Skeletal muscle satellite cell (primary cell): Measurements from ENCODE around the gene ATG4C. TPM values are rescaled to one million over a fixed set of nuclear protein-coding genes. Genes with fewer than 3 reads are reported as not detected.
"Not testable (repeated sequence)": the region's sequence is repeated elsewhere in the genome, so short reads cannot be mapped to it uniquely, and the experiment has no call there.

Experiments
- H3K27me3 ChIP-seq: 2 replicates; pipeline ENCODE4 v1.7.0; 2013; ENCODE audit warnings: low read length; ENCODE audit not compliant: control insufficient read depth, insufficient read depth
- H3K36me3 ChIP-seq: 2 replicates; pipeline ENCODE4 v1.7.0; 2013; ENCODE audit warnings: mild to moderate bottlenecking, control low read depth, low read length; ENCODE audit not compliant: insufficient read depth
- H3K4me1 ChIP-seq: 2 replicates; pipeline ENCODE4 v1.7.0; 2013; ENCODE audit warnings: low read length; ENCODE audit not compliant: control insufficient read depth, insufficient read depth
- H3K4me2 ChIP-seq: 2 replicates; pipeline ENCODE4 v1.7.0; 2013; ENCODE audit warnings: mild to moderate bottlenecking, low read length
- H3K4me3 ChIP-seq: 2 replicates; pipeline ENCODE4 v1.7.0; 2013; ENCODE audit warnings: low read length
- H3K9ac ChIP-seq: 2 replicates; pipeline ENCODE4 v1.7.0; 2013; ENCODE audit warnings: mild to moderate bottlenecking, low read depth, low read length, moderate library complexity
- H3K9me3 ChIP-seq: replicated peaks from 2 replicates; pipeline ENCODE4 v1.7.0; 2013; ENCODE audit warnings: mild to moderate bottlenecking, control low read depth, low read length
- total RNA-seq: library from RNA; depleted of rRNA; stranded (reverse); fragments of >200 nt; gene quantifications from 2 replicates; pipeline ENCODE4 v1.2.3, GENCODE V29; 2012; rRNA removed

ATG4C gene
- 4.8 and 12.7 TPM in 2 replicates for total RNA-seq

GRCh38 chr1:62783736-62784508 lies at the start of gene ATG4C:
Gene ATG4C (plus strand): TSS chr1:62784132. CDS start chr1:62803787, 19,655 bp downstream.
- peak within 1 kb of the TSS; percentile 83 for H3K4me2 ChIP-seq
- peak within 1 kb of the TSS; percentile 78 for H3K4me3 ChIP-seq
- peak within 1 kb of the TSS; percentile 86 for H3K9ac ChIP-seq
- H3K27me3 ChIP-seq = no peaks in the 10 kb centered on the region
- no peaks in the 10 kb centered on the region for H3K36me3 ChIP-seq
- H3K9me3 ChIP-seq = no peaks in the 10 kb centered on the region
- H3K4me1 ChIP-seq = peaks cover 10% of the 10 kb centered on the region

- Histone ChIP-seq H3K27me3 (no peaks in the 10 kb centered on the region), H3K36me3 (no peaks in the 10 kb centered on the region)
Measured at GRCh38 chr1:62735491-62736171, 48.3 kb upstream of the ATG4C start.

GRCh38 chr1:62740701-62741100 lies 43.2 kb upstream of the ATG4C start:
- not testable (repeated sequence) for H3K4me1 ChIP-seq, H3K4me2 ChIP-seq, H3K36me3 ChIP-seq

More at GRCh38 chr1:62735491-62736171, 48.3 kb upstream of the ATG4C start:
- Histone ChIP-seq H3K4me1 (peaks cover 6% of the 10 kb centered on the region), H3K9me3 (no peaks in the 10 kb centered on the region), H3K9ac (no peak overlapping the region), H3K4me2 (no peak overlapping the region), H3K4me3 (no peak overlapping the region)

GRCh38 chr1:62744611-62745577 lies 39.0 kb upstream of the ATG4C start:
- Histone ChIP-seq H3K9ac (no peak overlapping the region), H3K27me3 (no peaks in the 10 kb centered on the region), H3K36me3 (no peaks in the 10 kb centered on the region), H3K9me3 (no peaks in the 10 kb centered on the region), H3K4me2 (no peak overlapping the region), H3K4me3 (no peak overlapping the region), H3K4me1 (no peaks in the 10 kb centered on the region)

More at GRCh38 chr1:62740701-62741100, 43.2 kb upstream of the ATG4C start:
- not testable (repeated sequence) for H3K9me3 ChIP-seq, H3K4me3 ChIP-seq, H3K27me3 ChIP-seq, H3K9ac ChIP-seq

- Histone ChIP-seq H3K36me3 (no peaks in the 10 kb centered on the region), H3K4me2 (peak overlapping the region; percentile 65), H3K9ac (peak overlapping the region; percentile 10), H3K4me3 (peak overlapping the region; percentile 55), H3K4me1 (no peaks in the 10 kb centered on the region), H3K9me3 (no peaks in the 10 kb centered on the region), H3K27me3 (no peaks in the 10 kb centered on the region)
Measured at GRCh38 chr1:62746086-62746808, 37.7 kb upstream of the ATG4C start.

GRCh38 chr1:62746809-62747138 lies 37.2 kb upstream of the ATG4C start:
- no peak overlapping the region for H3K9ac ChIP-seq
- H3K4me1 ChIP-seq = no peaks in the 10 kb centered on the region
- no peaks in the 10 kb centered on the region for H3K36me3 ChIP-seq
- H3K9me3 ChIP-seq = no peaks in the 10 kb centered on the region
- H3K4me3 ChIP-seq = no peak overlapping the region
- no peak overlapping the region for H3K4me2 ChIP-seq
- H3K27me3 ChIP-seq = no peaks in the 10 kb centered on the region

GRCh38 chr1:62753031-62753965 lies 30.6 kb upstream of the ATG4C start:
- Histone ChIP-seq H3K4me3 (no peak overlapping the region), H3K27me3 (no peaks in the 10 kb centered on the region), H3K36me3 (no peaks in the 10 kb centered on the region), H3K4me1 (no peaks in the 10 kb centered on the region), H3K9me3 (no peaks in the 10 kb centered on the region), H3K4me2 (no peak overlapping the region), H3K9ac (no peak overlapping the region)

- H3K4me1 ChIP-seq, H3K9me3 ChIP-seq, H3K9ac ChIP-seq, H3K4me3 ChIP-seq, H3K27me3 ChIP-seq, H3K4me2 ChIP-seq, H3K36me3 ChIP-seq: not testable (repeated sequence)
Measured at GRCh38 chr1:62754938-62755337, 29.0 kb upstream of the ATG4C start.

GRCh38 chr1:62756255-62756884 lies 27.6 kb upstream of the ATG4C start:
- not testable (repeated sequence) for H3K27me3 ChIP-seq, H3K36me3 ChIP-seq, H3K9me3 ChIP-seq, H3K4me2 ChIP-seq, H3K4me1 ChIP-seq, H3K4me3 ChIP-seq, H3K9ac ChIP-seq
